PC-3 (cell line): ENCODE measurements around the gene TMTC3. TPM values are rescaled to one million over a fixed set of nuclear protein-coding genes. Genes with fewer than 3 reads are reported as not detected.

Experiments
- ATAC-seq: fragments of 200-7000 bp; cut with Tn5 transposase; 2 replicates; pipeline ENCODE4 v1.9.1; 2020; ENCODE audit warnings: mild to moderate bottlenecking, moderate library complexity
- BruUV-seq: library from RNA; stranded (reverse); fragments of 400-500 nt; replicated peaks from 2 replicates; lab custom pipeline; 2021; lab: Mats Ljungman, UMichigan
- CTCF ChIA-PET: fragments of 300-600 bp; sonication (Branson Sonifier 250); formaldehyde crosslinking; loops from one replicate; lab custom pipeline; 2022; ENCODE audit warnings: antibody characterized with exemption; lab: Charles Lee
- POLR2A ChIA-PET: fragments of 300-600 bp; sonication (Branson Sonifier 250); formaldehyde crosslinking; loops from one replicate; lab custom pipeline; 2022; ENCODE audit warnings: antibody characterized with exemption; ENCODE audit not compliant: unreplicated experiment; lab: Charles Lee
- DNase-seq: peaks from one replicate; pipeline ENCODE4 v3.0.0-alpha.2; 2015
- H2AFZ ChIP-seq: fragments of 300-600 bp; sonication (generic); 2 replicates; pipeline ENCODE4 v1.6.0; 2016; ENCODE audit warnings: antibody characterized with exemption, low read length
- H3F3A ChIP-seq: fragments of 300-600 bp; sonication (generic); one replicate; pipeline ENCODE4 v1.6.0; 2017; ENCODE audit warnings: antibody characterized with exemption, low read length, control low read depth, mild to moderate bottlenecking; ENCODE audit not compliant: unreplicated experiment
- H3K27ac ChIP-seq: fragments of 300-600 bp; sonication (generic); 2 replicates; pipeline ENCODE4 v1.5.1; 2016; ENCODE audit warnings: mild to moderate bottlenecking, low read length
- H3K27me3 ChIP-seq: fragments of 300-600 bp; sonication (generic); 2 replicates; pipeline ENCODE4 v1.6.1; 2016; ENCODE audit warnings: low read length, mixed read lengths
- H3K36me3 ChIP-seq: fragments of 300-600 bp; sonication (generic); 2 replicates; pipeline ENCODE4 v1.6.1; 2016; ENCODE audit warnings: low read depth, mixed run types, low read length, mixed read lengths
- H3K4me1 ChIP-seq: fragments of 300-600 bp; sonication (generic); 2 replicates; pipeline ENCODE4 v1.5.1; 2016; ENCODE audit warnings: low read length; ENCODE audit not compliant: insufficient read depth
- H3K4me2 ChIP-seq: fragments of 300-600 bp; sonication (generic); 2 replicates; pipeline ENCODE4 v1.6.0; 2016; ENCODE audit warnings: low read length
- H3K4me3 ChIP-seq: fragments of 300-600 bp; sonication (generic); 2 replicates; pipeline ENCODE4 v1.5.1; 2016; ENCODE audit warnings: mild to moderate bottlenecking, low read length, mixed read lengths
- H3K79me2 ChIP-seq: fragments of 300-600 bp; sonication (generic); 2 replicates; pipeline ENCODE4 v1.6.1; 2017; ENCODE audit warnings: low read length, mixed read lengths
- H3K9ac ChIP-seq: fragments of 300-600 bp; sonication (generic); 2 replicates; pipeline ENCODE4 v1.6.0; 2016; ENCODE audit warnings: mild to moderate bottlenecking, low read length
- H3K9me2 ChIP-seq: fragments of 300-600 bp; sonication (generic); replicated peaks from 2 replicates; pipeline ENCODE4 v1.6.1; 2016; ENCODE audit warnings: mixed run types, low read length, mixed read lengths
- H3K9me3 ChIP-seq: fragments of 300-600 bp; sonication (generic); 2 replicates; pipeline ENCODE4 v1.6.1; 2016; ENCODE audit warnings: low read length, mixed read lengths
- H4K20me1 ChIP-seq: fragments of 300-600 bp; sonication (generic); 2 replicates; pipeline ENCODE4 v1.6.1; 2016; ENCODE audit warnings: low read length, mixed read lengths
- CTCF ChIP-seq: fragments of 300-600 bp; sonication (generic); conservative IDR thresholded peaks from 2 replicates; pipeline ENCODE4 v1.5.1; 2017; ENCODE audit warnings: antibody characterized with exemption, low read depth, mild to moderate bottlenecking, low read length
- EZH2 ChIP-seq: fragments of 300-600 bp; sonication (generic); IDR thresholded peaks from one replicate; pipeline ENCODE4 v1.6.1; 2017; ENCODE audit warnings: antibody characterized with exemption, mild to moderate bottlenecking, low read length; ENCODE audit not compliant: unreplicated experiment
- EZH2phosphoT487 ChIP-seq: fragments of 300-600 bp; sonication (generic); IDR thresholded peaks from 2 replicates; pipeline ENCODE4 v1.6.1; 2018; ENCODE audit warnings: mild to moderate bottlenecking, antibody characterized with exemption, low read length, borderline replicate concordance
- intact Hi-C: fragments of 100-400 bp; cut with micrococcal nuclease; formaldehyde crosslinking; loops from 2 replicates; pipeline ENCODE4 v1.9.0; 2023
- total RNA-seq: library from RNA; depleted of rRNA; stranded (reverse); fragments of >200 nt; gene quantifications from 2 replicates; pipeline ENCODE4 v1.2.3, GENCODE V29; 2014

TMTC3 gene
- total RNA-seq, 1 experiment from 2014 or later, result 11.4 TPM

- Histone ChIP-seq H4K20me1 (no peaks in the 10 kb centered on the region), H3K4me1 (no peaks in the 10 kb centered on the region), H3K4me2 (no peak overlapping the region), H3K4me3 (no peak overlapping the region), H3K9me2 (no peaks in the 10 kb centered on the region), H2AFZ (no peak overlapping the region), H3K9ac (no peak overlapping the region), H3K27ac (no peak overlapping the region), H3K9me3 (no peaks in the 10 kb centered on the region), H3F3A (no peaks in the 10 kb centered on the region), H3K36me3 (peaks cover 10% of the 10 kb centered on the region), H3K79me2 (no peaks in the 10 kb centered on the region), H3K27me3 (no peaks in the 10 kb centered on the region)
- CTCF ChIA-PET, result no interaction called here
- BruUV-seq, result no TSS peak
- POLR2A ChIA-PET, result no interaction called here
- ATAC-seq (no peak), DNase-seq (no peak)
- intact Hi-C loops, result no loop called here
- TF ChIP-seq CTCF, result no peak
- no peak for TF ChIP-seq EZH2phosphoT487
- no peak for TF ChIP-seq EZH2
Observed at GRCh38 chr12:88200029-88200428, 57.9 kb downstream of the TMTC3 start.

- Histone ChIP-seq H3K27ac (no peak overlapping the region), H3F3A (no peaks in the 10 kb centered on the region), H3K4me1 (no peaks in the 10 kb centered on the region), H4K20me1 (no peaks in the 10 kb centered on the region), H3K4me2 (no peak overlapping the region), H3K9me3 (no peaks in the 10 kb centered on the region), H3K9ac (no peak overlapping the region), H3K79me2 (no peaks in the 10 kb centered on the region), H3K27me3 (no peaks in the 10 kb centered on the region), H3K36me3 (no peaks in the 10 kb centered on the region), H2AFZ (no peak overlapping the region), H3K4me3 (no peak overlapping the region), H3K9me2 (no peaks in the 10 kb centered on the region)
- TF ChIP-seq CTCF, result no peak
- ChIA-PET POLR2A (no interaction called here), CTCF (no interaction called here)
- ATAC-seq (no peak), DNase-seq (no peak)
- intact Hi-C loops, result no loop called here
- no TSS peak for BruUV-seq
Observed at GRCh38 chr12:88202500-88202899, 60.4 kb downstream of the TMTC3 start.

- Histone ChIP-seq H3K27ac (no peak overlapping the region), H3F3A (no peaks in the 10 kb centered on the region), H3K4me2 (no peak overlapping the region), H3K79me2 (no peaks in the 10 kb centered on the region), H3K4me3 (no peak overlapping the region), H3K9me2 (no peaks in the 10 kb centered on the region), H3K9me3 (0 out of 2 replicates have a peak, but pooled peaks cover 6% of the 10 kb centered on the region), H2AFZ (no peak overlapping the region), H3K36me3 (no peaks in the 10 kb centered on the region), H4K20me1 (no peaks in the 10 kb centered on the region), H3K4me1 (no peaks in the 10 kb centered on the region), H3K9ac (no peak overlapping the region), H3K27me3 (no peaks in the 10 kb centered on the region)
- ATAC-seq (no peak), DNase-seq (no peak)
- intact Hi-C loops, result no loop called here
- ChIA-PET POLR2A (no interaction called here), CTCF (no interaction called here)
- TF ChIP-seq EZH2phosphoT487 (no peak), CTCF (no peak), EZH2 (no peak)
- BruUV-seq, result no TSS peak
Observed at GRCh38 chr12:88206601-88207000, 64.5 kb downstream of the TMTC3 start.
